ENCODE results near the gene POLR3H.

DNA sequence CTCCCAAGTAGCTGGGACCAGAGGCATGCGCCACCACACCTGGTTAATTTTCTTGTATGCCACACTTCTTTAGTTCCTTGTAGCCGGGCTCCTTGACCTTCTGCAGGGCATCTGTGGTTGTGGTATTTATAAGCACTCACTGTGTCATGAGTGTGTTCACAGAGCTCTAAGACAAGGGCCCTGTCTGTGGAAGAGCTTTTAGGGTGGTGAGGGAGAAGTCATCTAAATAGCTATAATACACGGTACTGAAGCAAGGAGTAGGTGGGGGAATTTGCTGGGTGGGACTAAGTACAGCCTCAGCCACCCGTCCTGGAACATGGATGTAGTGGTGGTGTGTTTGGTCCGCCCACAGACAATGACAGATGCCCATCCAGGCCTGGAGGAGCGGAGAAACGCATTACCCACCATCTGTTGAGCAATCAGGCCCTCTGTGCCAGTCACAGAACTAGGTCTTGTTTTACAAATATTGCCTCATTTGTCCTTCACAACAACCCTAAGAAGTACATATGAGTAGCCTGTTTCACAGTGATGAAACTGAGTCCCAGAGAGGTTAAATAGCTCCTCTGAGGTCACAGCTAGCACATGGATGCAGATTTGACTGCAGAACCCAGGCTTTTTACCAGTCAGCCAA is 65.3 kb downstream of the POLR3H start:
- TF ChIP-seq EZH2 (IDR thresholded peaks at IDR 0.05; ENCODE audit: low read length), result no peak
- TF ChIP-seq, protein P1, sequence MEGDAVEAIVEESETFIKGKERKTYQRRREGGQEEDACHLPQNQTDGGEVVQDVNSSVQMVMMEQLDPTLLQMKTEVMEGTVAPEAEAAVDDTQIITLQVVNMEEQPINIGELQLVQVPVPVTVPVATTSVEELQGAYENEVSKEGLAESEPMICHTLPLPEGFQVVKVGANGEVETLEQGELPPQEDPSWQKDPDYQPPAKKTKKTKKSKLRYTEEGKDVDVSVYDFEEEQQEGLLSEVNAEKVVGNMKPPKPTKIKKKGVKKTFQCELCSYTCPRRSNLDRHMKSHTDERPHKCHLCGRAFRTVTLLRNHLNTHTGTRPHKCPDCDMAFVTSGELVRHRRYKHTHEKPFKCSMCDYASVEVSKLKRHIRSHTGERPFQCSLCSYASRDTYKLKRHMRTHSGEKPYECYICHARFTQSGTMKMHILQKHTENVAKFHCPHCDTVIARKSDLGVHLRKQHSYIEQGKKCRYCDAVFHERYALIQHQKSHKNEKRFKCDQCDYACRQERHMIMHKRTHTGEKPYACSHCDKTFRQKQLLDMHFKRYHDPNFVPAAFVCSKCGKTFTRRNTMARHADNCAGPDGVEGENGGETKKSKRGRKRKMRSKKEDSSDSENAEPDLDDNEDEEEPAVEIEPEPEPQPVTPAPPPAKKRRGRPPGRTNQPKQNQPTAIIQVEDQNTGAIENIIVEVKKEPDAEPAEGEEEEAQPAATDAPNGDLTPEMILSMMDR (optimal IDR thresholded peaks at IDR 0.05 in 1 of 3, IDR thresholded peaks at IDR 0.05 in 1 of 3, conservative IDR thresholded peaks at IDR 0.05 in 1 of 3; ENCODE audit: extremely low read depth in 1 of 3, insufficient read depth in 2 of 3, low read length in 3 of 3), result no peak
